ENCODE measurements around the gene MAP3K13. TPM values are rescaled to one million over a fixed set of nuclear protein-coding genes. Genes with fewer than 3 reads are reported as not detected.

Gene MAP3K13, protein sequence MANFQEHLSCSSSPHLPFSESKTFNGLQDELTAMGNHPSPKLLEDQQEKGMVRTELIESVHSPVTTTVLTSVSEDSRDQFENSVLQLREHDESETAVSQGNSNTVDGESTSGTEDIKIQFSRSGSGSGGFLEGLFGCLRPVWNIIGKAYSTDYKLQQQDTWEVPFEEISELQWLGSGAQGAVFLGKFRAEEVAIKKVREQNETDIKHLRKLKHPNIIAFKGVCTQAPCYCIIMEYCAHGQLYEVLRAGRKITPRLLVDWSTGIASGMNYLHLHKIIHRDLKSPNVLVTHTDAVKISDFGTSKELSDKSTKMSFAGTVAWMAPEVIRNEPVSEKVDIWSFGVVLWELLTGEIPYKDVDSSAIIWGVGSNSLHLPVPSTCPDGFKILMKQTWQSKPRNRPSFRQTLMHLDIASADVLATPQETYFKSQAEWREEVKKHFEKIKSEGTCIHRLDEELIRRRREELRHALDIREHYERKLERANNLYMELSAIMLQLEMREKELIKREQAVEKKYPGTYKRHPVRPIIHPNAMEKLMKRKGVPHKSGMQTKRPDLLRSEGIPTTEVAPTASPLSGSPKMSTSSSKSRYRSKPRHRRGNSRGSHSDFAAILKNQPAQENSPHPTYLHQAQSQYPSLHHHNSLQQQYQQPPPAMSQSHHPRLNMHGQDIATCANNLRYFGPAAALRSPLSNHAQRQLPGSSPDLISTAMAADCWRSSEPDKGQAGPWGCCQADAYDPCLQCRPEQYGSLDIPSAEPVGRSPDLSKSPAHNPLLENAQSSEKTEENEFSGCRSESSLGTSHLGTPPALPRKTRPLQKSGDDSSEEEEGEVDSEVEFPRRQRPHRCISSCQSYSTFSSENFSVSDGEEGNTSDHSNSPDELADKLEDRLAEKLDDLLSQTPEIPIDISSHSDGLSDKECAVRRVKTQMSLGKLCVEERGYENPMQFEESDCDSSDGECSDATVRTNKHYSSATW
- total RNA-seq, result 10.9 and 20.4 TPM in 2 replicates

DNA sequence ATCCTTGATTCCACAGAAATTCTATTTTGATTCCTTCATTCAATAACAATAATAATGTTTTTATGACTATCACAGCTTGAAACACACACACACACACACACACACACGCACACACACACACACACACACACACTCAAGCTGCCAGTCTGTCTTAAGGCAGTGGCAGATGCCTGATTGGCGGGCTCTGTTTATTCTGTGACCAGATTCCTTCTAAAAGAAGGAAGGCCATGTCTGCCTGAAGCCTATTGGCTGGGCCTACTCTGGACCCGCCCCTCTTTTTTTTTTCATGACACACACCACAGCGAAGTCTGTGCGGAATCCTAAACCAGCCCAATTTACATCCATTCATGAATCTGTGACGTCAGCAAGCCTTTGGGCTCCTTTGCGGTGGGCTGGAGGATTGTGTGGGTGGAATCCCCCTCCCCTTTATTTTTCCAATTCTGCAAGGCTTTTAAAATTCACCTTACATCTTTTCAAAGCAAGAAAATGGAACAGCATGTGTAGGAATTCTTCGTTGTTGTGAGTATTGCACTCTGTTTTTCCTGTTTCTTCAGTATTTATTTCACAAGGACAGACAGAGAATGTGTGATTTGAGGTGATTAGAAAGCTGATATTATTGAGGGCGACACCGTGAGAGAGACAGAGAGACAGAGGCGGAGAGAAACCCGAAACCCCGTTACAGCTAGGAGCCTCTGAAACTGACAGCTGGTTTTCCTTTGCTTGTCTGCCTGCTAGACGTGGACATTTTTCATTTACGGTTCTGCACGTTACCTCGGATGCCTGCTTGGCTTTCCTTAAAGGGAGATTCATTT lies at the start of gene MAP3K13:
MAP3K13 (plus strand) TSS at position 287 of the 812 bp plus-strand sequence. CDS start 65,446 bp downstream, outside the sequence.

DNA sequence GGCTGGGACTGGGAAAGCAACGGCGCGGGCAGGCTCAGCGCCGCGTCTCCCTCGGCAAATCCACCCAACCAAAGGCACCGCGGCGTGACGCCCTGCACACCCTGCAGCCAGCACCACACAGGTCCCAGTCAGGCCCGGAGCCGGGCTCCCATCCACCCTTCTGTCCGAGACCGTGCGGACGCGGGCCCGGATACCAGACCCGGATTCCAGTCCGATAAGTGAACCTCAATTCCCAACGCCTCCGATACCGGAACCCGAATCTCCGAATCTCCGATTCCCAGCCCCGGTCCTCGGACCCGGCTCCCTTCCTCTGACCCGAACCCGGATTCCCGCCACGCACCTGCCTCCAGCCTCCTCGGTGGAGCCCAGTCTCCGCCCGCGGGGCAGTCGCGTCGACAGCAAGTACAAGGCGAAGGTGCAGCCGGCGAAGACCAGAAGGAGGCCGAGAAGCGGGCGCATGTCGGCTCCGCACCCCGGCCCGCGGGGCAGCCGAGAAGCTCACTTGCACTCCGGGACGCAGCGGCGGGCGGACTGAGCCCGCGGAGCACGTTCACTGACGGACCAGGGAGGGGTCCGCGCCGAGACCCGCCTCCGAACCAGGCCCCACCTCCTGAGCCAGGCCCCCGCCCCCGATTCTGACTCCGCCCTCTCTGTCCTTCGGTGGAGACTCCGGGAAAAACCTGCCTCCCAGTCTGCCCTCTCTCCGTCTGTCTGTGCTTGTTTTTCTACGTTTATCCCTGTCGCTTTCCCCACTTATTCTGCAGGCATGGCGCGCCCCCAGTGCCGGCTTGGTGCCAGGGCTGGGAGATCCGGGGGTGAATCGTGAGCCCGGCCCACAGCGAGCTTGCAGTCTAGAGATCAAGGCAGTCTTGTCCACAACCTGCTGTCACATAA lies 135.8 kb downstream of the MAP3K13 start, which contains the start of gene TMEM41A:
TMEM41A (minus strand) TSS at position 533 of the 894 bp plus-strand sequence; CDS start at position 459, 74 bp downstream.

Other genes with a start within 250 kb of the MAP3K13 start
- gene C3orf70, start 210.1 kb upstream of the MAP3K13 start, total RNA-seq, result 0.66 and 0.87 TPM in 2 replicates
- 6.3 and 9.2 TPM in 2 replicates for gene EHHADH, start 109.1 kb upstream of the MAP3K13 start, total RNA-seq
- 8.8 and 10.0 TPM in 2 replicates for gene TMEM41A, start 135.9 kb downstream of the MAP3K13 start, total RNA-seq
- not detected in 2 replicates for gene LIPH, start 189.5 kb downstream of the MAP3K13 start, total RNA-seq
- gene SENP2, start 223.2 kb downstream of the MAP3K13 start, total RNA-seq, result 33.7 and 40.6 TPM in 2 replicates